HG03342 (cell line): ENCODE results near the gene XPO5.

Experiments
- ATAC-seq: cut with Tn5 transposase; IDR thresholded peaks from one replicate; pipeline ENCODE4 v1.9.1; 2021; ENCODE audit warnings: mild to moderate bottlenecking, moderate library complexity; ENCODE audit not compliant: unreplicated experiment

The XPO5 gene

DNA sequence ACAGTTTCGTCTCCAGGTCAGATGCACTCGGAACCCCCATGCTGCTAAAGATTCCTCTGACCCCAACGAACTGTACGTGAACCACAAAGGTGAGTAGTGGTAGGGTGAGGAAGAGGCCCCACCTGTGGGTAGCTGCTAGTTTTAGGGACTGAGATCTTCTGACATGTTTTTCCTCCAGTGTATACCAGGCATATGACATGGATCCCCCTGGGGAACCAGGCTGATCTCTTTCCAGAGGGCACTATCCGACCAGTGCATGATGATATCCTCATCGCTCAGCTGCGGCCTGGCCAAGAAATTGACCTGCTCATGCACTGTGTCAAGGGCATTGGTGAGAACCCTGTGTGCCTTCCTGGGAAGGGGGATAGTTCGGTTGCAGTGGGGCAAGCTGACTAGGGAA is 55.7 kb downstream of the XPO5 start:
- ATAC-seq = no peak

DNA sequence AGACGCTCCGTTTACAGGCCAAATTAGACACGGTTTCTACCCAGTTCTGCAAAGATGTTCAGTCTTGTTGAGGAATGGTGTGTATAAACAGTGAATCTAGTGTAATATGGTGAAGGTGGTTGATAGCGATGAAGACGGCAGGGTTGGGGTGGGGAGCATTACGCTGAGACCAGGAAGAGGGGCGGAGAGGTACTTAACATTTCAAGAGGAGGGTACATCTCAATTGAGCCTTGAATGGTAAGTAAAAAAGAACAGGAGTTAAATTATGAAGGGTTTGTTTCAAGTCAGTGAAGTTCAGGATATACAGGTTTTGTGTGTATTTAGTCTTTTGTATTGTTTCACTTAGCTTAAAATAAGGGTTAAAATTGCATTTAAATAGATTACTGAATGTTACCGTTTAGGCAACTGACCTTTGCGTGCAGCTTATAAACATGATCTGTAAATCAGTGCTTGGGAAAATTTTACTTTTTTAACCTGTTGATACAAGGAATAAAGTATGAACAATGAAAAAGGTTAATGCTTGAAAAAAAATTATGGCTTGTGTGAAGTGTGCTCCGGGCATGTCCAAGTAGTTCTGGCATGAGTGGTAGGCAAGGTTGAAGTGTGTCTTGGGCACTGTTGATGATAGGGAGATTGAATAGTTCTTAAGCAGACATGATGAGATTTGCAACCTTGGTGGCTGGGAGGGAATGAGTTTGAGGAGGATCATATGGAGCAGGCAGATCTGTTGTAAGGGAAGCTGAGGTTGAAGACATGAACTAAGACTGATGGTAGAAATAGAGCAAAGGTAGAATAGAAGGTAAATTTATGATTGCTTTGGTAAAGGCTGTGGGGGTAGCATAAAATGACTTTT is 58.1 kb downstream of the XPO5 start:
- no peak for ATAC-seq

DNA sequence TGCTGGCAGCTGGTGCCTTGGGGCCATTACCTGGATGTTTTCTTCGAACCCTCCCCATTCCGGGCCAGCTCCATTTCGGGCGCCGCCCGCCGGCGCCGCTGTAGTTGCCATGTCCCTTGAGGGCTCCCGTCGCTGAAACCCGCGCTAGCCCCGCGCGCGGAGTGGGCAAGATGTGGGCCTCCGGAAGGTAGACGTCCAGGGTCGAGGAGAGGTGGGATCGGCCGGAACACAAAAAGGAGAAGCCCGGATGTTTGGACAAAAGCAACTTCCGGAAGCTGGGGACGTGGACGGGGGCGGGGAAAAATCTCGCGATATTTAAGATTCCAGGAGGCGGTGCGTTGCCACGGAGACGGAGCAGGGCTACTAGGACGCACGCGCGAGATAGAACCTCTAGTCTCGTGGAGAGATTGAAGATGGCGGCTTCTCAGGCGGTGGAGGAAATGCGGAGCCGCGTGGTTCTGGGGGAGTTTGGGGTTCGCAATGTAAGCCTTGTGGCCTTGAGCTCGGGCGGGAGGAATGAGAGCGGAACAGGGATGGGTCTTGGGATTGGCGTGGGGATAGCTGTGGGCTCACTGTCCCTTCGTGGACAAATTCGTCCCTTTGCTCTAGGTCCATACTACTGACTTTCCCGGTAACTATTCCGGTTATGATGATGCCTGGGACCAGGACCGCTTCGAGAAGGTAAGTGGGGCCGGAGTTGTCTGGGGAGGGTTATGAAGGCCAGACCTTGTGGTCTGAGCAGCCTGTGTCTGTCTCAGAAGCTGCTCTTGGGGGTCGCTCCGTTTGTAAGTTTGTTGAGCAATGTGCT is 58.9 kb downstream of the XPO5 start, which contains the start of the genes POLR1C and YIPF3:
POLR1C (plus strand) TSS at position 393 of the 808 bp plus-strand sequence; CDS start at position 414, 21 bp downstream.
YIPF3 (minus strand) TSS at position 230 of the 808 bp plus-strand sequence; CDS start at position 111, 119 bp downstream.
- ATAC-seq = peak; percentile 87

DNA sequence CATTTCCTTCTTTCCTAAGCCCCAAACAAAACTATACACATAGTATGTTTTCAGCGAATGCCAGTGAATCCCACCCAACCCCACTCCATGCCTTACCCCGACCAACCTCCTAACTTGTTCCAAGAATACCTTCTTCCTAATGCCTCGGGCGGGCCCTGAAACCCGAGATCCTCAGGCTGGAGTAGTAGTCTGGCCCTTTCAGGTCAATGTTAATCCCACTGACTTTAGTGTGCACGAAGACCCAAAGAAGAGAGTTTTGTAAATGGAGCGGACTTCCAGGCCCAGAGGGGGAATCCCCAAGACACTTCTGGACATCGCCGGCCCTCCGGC is 59.5 kb downstream of the XPO5 start:
- ATAC-seq = no peak

DNA sequence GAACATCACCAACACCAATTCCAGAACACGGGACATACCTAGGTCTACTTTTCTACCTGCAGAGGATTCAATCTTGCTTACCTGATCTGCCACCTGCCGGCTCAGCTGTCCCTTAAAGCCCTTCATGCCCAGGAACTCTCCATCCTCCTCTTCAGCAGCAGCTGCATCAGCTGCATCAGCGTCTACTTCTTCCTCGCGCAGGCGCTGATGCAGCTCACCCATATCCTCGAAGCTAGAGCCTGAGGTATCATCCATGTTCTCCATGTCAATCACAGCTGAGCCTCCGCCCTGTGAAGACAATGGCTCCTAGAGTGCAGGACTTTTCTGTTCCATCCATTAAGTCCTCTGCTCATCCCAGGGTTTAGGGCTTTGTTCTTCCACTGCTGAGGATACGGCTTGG is 60.0 kb downstream of the XPO5 start:
- ATAC-seq = no peak

DNA sequence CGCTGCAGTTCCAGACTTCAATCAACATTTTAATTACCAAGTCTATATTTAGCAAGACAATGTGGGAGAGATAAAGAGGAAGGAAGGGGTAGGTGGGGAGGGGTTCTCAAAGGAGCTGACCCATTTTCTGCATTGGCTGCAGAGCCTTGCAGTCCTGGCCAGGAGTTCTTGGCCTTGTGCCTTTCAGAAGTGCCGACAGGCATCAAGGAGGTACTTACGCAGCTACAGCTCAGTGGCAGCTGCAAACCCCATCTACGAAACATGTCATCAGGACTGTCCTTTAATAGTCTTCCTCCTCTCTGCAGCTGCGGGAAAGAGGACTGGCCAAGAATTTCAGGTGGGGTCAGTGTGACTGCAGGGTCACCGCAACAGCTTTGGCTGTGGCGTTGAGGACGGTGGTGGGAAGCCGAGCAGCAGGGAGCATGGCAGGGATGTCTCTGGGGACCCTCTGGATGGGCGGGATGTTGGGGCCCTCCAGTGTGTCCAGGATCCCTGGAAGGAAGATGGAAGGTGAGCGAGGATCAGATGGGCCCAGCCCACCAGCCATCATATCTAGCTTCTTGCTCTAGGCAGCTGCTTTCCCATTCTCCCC is 63.9 kb downstream of the XPO5 start:
- no peak for ATAC-seq

DNA sequence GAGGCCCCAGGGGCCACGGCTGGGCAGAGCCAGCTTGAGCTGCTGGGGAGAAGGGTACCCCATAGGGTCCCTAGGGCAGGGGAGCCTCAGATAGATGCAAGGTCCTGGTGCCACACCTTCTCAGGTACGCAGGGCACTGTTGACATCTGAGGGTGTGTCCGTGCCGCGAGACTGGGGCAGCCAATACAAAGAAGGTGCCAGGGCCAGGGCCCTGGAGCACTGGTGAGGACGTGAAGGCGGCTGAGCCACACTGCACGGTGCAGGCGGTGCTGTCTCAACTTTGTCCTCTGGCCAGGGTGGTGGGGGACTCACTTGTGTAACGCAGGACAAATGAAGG is 65.0 kb downstream of the XPO5 start:
- no peak for ATAC-seq

DNA sequence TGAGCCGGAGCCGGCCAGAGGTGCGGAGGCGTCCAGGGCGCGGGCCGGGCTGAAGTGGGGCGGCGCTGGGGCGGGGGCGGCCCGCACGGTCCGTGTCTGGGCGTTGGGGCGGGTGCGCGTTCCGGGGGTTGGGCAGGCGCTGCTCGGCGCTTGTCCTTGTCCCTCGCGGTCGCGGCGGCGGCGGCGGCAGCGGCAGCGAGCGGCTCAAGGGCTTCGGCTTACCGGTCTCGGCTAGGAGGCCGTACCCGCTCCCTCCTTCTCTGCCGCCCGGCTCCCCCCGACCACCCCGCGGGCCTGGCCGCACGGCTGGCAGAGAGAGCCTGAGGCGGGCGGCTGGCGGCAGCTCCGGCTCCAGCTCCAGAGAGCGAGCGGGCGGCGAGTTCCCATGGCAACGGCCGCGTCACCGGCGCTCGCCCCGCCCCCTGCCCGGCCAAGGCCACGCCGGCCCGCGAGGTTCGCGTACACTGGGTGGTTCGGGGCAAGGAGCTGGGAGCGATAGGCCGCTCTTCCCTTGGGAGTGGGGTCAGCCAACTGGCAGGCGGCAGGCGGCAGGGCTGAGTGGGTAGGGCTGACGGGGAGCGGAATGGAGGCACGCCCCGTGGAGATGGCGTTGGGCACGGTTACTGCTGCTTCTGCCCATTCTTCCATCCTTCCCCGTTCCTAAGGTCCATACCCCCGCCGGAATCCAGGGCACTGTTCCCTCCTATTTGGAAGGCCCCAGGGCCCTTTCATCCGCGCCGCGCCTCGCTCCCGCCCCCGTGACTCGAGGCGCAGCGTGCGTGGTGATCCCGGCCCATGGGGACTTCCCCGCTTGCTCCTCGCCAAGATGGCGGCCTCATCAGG is 65.6 kb downstream of the XPO5 start, which contains the start of gene LRRC73:
LRRC73 (minus strand) TSS at position 363 of the 843 bp plus-strand sequence. CDS start 561 bp downstream, outside the sequence.
- ATAC-seq = peak; percentile 61

DNA sequence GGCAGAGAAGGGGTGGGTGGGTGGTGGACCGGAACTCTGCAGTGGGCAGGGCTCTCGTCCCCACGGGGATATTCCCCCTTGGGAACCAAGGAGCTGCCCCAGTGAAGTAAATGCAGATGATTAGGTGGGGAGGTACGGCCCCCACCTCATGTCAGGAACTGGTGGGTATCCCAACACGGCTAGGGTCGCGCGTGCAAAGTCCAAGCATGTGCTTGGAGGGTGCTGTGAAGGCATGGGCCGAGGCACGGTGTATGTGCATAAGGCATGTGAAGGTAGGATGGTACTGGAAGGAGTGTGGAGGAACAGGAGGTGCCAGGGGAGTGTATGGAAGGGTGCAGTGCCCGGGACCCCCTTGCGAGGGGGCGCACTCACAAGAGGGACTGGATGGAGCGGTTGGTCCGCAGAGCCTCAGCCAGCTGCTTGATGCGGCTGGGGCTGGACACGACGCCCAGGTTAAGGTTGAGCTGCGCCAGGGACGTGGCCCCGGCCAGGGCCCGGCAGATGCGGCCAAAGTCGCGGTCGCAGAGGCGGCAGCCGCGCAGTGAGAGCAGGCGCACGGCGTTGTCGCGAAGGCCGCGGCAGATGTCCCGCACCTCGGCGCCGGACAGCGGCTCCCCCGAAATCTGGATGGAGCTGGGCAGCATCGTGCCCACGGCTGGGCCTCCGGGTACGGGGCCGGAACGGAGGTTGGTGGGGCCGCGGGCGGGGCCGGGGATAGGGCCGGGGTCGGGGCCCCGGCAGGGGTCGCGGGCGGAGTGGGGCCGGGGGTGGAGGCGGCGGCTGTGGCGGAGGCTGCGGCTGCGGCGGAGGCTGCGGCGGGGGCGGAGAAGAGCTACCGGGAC is 66.5 kb downstream of the XPO5 start:
- peak; percentile 7 for ATAC-seq

DNA sequence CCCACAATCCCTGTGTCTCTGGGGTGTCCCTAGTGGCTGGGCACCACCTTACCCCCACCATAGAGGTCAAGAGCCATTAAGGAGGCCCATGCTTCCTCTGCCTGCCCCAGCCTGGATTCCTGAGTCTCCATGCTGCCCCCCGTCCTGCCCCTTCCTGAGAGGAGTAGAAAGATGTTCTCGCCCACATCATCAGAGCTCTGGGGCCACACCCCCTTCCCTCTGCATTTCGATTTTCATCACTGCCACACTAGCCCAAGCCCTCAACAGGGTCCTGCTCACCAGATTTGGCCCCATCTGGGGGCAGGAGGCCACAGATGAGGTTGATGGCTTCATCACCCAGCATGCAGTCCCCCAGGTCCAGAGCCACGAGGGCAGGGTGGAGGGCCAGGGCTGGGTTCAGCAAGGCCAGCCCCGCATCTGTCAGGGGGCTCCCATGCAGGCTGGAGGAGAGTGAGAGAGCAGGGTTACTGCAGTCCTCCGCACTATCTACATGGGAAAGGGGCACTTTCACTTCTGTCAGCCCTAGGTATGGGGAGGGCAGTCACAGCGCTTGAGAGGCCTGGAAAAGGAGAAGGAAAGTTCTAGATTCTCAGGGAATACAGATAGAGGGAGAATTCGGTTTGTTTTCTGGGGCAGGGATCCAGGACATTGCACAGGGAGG is 67.2 kb downstream of the XPO5 start:
- ATAC-seq = no peak

DNA sequence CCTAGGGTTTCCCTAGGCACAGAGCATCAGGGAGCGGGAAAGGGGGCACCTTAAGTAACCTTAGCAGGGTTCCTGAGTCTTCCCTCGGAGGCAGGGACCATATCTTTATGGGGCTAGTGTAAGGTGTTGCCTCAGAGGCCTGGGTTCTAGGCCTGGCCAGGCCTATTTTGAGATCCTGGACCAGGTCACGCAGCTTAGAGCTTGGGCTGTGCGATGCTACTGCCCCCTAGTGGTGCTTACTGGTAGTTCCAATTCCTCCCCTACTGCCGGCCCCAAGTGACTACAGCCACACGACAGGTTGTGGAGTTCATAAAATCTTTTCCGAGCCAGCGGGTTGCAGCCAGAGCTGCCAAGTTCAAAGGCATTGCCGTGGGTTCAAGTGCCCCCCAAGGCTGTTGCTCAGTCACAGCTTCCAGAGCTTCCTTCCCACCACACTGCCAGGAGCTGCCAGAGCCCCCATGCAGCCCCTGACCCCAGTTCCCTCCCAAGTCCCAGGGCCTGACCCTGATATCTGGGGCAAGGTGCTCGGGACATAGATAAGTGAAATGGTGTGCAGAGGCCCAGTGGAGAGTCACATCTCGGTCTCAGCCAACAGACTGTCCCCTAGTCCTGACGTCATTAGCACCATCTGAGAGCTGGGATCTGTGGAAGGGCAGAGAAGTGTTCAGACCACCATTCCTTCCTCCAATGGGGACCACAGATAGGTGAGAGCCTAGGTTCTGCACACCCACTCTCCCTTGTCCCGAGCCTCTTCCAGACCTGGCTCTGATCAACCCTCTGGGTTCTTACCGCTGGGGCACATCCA is 69.0 kb downstream of the XPO5 start:
- peak; percentile 42 for ATAC-seq

DNA sequence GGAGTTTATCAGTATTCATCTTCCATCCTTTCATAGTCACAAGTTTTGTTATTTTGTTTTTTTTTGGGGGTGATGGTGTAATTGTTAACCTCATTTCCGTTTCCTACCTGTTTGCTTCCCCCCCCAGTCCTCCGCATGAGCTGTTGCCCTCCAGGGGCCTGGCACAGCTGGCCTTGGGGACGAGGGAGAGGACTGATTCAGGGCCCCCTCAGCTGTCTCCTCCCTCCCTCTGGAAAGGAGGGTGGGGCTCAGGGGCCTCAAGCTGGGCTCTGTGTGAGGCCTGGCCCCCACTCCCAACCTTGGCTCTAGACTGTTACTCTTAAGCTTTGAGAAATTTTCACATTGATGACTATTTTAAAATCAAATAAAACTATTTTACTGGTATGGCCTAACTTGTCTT is 69.7 kb downstream of the XPO5 start:
- ATAC-seq = no peak

DNA sequence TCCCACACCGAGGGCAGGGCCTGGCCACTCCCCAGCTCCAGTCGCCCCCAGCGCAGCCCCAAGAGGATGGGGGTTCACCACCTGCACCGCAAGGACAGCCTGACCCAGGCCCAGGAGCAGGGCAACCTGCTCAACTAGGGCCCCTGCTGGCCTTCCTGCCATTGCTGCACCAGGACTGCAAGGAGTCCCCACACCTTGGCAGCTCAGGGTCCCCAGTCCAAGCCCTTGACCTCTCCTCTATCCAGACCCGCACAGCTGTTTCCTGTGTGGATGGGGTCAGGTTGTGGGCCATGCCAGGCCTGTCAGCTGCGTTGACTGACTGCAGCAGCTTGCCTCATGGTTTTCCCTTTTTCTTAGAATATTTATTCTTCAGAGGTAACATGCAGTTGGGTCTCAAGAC is 70.1 kb downstream of the XPO5 start:
- no peak for ATAC-seq

DNA sequence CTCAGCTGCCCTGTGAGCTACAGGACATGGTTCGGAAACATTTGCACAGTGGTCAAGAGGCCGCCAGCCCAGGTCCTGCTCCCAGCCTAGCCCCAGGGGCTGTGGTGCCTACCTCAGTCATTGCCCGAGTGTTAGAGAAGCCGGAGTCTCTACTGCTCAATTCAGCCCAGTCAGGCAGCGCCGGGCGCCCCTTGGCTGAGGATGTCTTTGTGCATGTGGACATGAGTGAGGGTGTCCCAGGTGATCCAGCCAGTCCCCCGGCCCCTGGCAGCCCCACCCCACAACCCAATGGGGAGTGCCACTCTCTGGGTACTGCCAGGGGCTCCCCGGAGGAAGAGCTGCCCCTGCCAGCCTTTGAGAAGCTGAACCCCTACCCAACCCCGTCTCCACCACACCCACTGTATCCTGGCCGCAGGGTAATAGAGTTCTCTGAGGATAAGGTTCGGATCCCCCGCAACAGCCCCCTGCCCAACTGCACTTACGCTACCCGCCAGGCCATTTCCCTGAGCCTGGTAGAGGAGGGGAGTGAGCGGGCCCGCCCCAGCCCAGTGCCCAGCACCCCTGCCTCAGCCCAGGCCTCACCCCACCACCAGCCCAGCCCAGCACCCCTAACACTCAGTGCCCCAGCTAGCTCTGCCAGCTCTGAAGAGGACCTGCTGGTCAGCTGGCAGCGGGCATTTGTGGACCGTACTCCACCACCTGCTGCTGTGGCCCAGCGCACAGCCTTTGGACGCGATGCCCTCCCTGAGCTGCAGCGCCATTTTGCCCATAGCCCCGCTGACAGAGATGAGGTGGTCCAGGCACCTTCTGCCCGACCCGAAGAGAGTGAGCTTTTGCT is 70.9 kb downstream of the XPO5 start:
- no peak for ATAC-seq

DNA sequence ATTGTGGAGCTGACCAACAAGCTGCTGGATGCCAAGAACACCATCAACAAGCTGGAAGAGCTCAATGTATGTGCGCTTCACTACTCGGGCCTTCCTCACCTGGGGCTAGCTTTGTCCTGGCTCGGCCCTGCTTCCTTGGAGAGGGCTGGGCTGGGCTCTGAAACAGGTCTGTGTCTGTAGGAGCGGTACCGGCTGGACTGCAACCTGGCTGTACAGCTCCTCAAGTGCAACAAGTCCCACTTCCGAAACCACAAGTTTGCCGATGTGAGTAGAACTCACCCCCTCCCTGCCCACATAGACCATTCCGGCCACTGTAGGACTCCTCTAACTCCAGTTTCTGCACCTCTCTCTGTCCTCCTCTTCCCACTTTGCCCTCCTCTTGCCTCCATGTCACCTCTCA is 72.4 kb downstream of the XPO5 start:
- ATAC-seq = no peak

DNA sequence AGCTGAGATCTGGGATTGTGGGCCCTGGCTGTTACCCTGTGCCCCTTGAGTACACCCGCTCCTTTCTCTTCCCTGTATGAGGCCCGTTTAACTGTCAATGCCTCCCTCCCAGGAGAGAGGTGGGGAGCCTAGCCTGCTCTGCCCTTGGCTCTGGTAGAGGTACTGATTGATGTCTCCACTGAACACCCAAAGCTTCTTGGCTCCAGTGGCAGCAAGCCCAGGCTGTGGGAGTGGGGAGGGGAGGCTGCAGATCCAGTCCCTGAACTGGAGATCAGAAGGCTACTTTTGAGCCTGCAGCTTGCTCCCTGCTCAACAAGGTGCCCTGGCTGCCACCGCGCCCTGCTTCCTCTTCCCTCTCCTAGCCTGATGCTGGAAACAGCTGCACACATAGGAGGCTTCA is 73.2 kb downstream of the XPO5 start:
- ATAC-seq = no peak

DNA sequence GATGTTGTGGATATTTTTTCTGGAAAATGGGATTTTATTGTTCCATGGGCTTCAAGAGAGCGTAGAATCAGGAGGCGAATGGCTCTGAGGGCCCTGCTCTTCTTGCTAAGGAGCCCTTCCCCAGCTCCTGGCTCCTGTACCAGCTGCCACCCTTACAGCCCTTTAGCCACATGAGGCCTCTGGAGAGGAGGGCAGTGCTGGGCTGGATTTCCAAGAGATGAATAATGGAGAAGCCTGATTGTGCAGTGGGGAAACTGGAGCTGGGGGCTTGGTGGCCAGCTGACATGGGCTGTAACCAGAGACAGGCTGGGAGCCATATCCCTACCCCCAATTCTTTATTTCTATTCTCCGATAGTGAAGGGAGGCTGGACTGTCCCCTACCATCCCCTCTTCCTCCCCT is 74.9 kb downstream of the XPO5 start:
- no peak for ATAC-seq
